MM.1S (cell line): ENCODE results near the gene MARK3.

Source experiments
- DNase-seq: peaks from one replicate; pipeline ENCODE4 v3.0.0-alpha.2; 2015
- H2AFZ ChIP-seq: fragments of 300-600 bp; sonication (generic); 2 replicates; pipeline ENCODE4 v1.6.0; 2016; ENCODE audit warnings: antibody characterized with exemption, low read length
- H3F3A ChIP-seq: fragments of 300-600 bp; sonication (generic); 2 replicates; pipeline ENCODE4 v1.6.1; 2016; ENCODE audit warnings: mild to moderate bottlenecking, antibody characterized with exemption, low read length, moderate library complexity, mixed read lengths; ENCODE audit not compliant: insufficient read depth
- H3K27ac ChIP-seq: fragments of 300-600 bp; sonication (generic); 2 replicates; pipeline ENCODE4 v1.5.1; 2016; ENCODE audit warnings: mild to moderate bottlenecking, low read length
- H3K27me3 ChIP-seq: fragments of 300-600 bp; sonication (generic); replicated peaks from 2 replicates; pipeline ENCODE4 v1.6.0; 2016; ENCODE audit warnings: low read length; ENCODE audit not compliant: insufficient read depth
- H3K36me3 ChIP-seq: fragments of 300-600 bp; sonication (generic); replicated peaks from 2 replicates; pipeline ENCODE4 v1.6.1; 2016; ENCODE audit warnings: mild to moderate bottlenecking, low read length, mixed read lengths; ENCODE audit not compliant: insufficient read depth
- H3K4me1 ChIP-seq: fragments of 300-600 bp; sonication (generic); 2 replicates; pipeline ENCODE4 v1.6.1; 2016; ENCODE audit warnings: low read length, mixed read lengths
- H3K4me2 ChIP-seq: fragments of 300-600 bp; sonication (generic); 2 replicates; pipeline ENCODE4 v1.6.0; 2016; ENCODE audit warnings: low read depth, low read length
- H3K4me3 ChIP-seq: fragments of 300-600 bp; sonication (generic); 2 replicates; pipeline ENCODE4 v1.5.1; 2016; ENCODE audit warnings: low read length, mixed read lengths
- H3K79me2 ChIP-seq: fragments of 300-600 bp; sonication (generic); 2 replicates; pipeline ENCODE4 v1.6.1; 2016; ENCODE audit warnings: mixed run types, low read length, mixed read lengths
- H3K9ac ChIP-seq: fragments of 300-600 bp; sonication (generic); 2 replicates; pipeline ENCODE4 v1.6.1; 2016; ENCODE audit warnings: low read length, mixed read lengths
- H3K9me2 ChIP-seq: fragments of 300-600 bp; sonication (generic); replicated peaks from 2 replicates; pipeline ENCODE4 v1.6.1; 2016; ENCODE audit warnings: mild to moderate bottlenecking, low read length, mixed read lengths; ENCODE audit not compliant: insufficient read depth
- H3K9me3 ChIP-seq: fragments of 300-600 bp; sonication (generic); replicated peaks from 2 replicates; pipeline ENCODE4 v1.6.1; 2016; ENCODE audit warnings: mild to moderate bottlenecking, low read length, mixed read lengths; ENCODE audit not compliant: insufficient read depth
- H4K20me1 ChIP-seq: fragments of 300-600 bp; sonication (generic); 2 replicates; pipeline ENCODE4 v1.6.1; 2016; ENCODE audit warnings: mild to moderate bottlenecking, low read length, moderate library complexity, mixed read lengths; ENCODE audit not compliant: insufficient read depth
- CTCF ChIP-seq: fragments of 300-600 bp; sonication (generic); IDR thresholded peaks from 2 replicates; pipeline ENCODE4 v1.5.1; 2016; ENCODE audit warnings: antibody characterized with exemption, low read length, mixed read lengths
- EZH2 ChIP-seq: fragments of 300-600 bp; sonication (generic); optimal IDR thresholded peaks from 2 replicates; pipeline ENCODE3; 2017; ENCODE audit warnings: low read depth, mild to moderate bottlenecking, antibody characterized with exemption, low read length, mixed read lengths
- EZH2phosphoT487 ChIP-seq: fragments of 300-600 bp; sonication (generic); IDR thresholded peaks from 2 replicates; pipeline ENCODE4 v1.6.1; 2018; ENCODE audit warnings: antibody characterized with exemption, low read length

Gene MARK3

GRCh38 chr14:103528146-103528586 lies 143.0 kb downstream of the MARK3 start:
- no peaks in the 10 kb centered on the region for H3K4me1 ChIP-seq

GRCh38 chr14:103528587-103529382 lies 143.6 kb downstream of the MARK3 start, which contains the start of gene TRMT61A:
TSS of gene TRMT61A (plus strand) at chr14:103529196. CDS start at chr14:103529979, 783 bp downstream.
- peak; percentile 57 for DNase-seq
- H3K4me1 ChIP-seq = no peaks in the 10 kb centered on the region
- no peaks in the 10 kb centered on the region for H3K9me2 ChIP-seq
- TF ChIP-seq EZH2 (no peak), CTCF (no peak), EZH2phosphoT487 (no peak)
- no peaks in the 10 kb centered on the region for H3K36me3 ChIP-seq
- no peaks in the 10 kb centered on the region for H3K9me3 ChIP-seq
- H4K20me1 ChIP-seq = no peaks in the 10 kb centered on the region
- H3K4me3 ChIP-seq = peak within 1 kb of the TSS; percentile 85
- peak within 1 kb of the TSS; percentile 83 for H3K9ac ChIP-seq
- H3K27me3 ChIP-seq = no peaks in the 10 kb centered on the region; the same call in 1 of the 2 replicates
- H3K27ac ChIP-seq = no peak within 1 kb of the TSS
- H3F3A ChIP-seq = no peaks in the 10 kb centered on the region
- H3K4me2 ChIP-seq = peak within 1 kb of the TSS; percentile 83
- peak within 1 kb of the TSS; percentile 70 for H2AFZ ChIP-seq
- peaks cover 31% of the 10 kb centered on the region for H3K79me2 ChIP-seq

More at GRCh38 chr14:103528146-103528586, 143.0 kb downstream of the MARK3 start:
- no peak for TF ChIP-seq CTCF
- TF ChIP-seq EZH2 = no peak
- TF ChIP-seq EZH2phosphoT487 = no peak
- Histone ChIP-seq H3K9me2 (no peaks in the 10 kb centered on the region), H3K27ac (no peak overlapping the region), H3K36me3 (no peaks in the 10 kb centered on the region), H3K9me3 (no peaks in the 10 kb centered on the region), H3K79me2 (peaks cover 31% of the 10 kb centered on the region), H3K9ac (peak overlapping the region; percentile 83; the same call in 1 of the 2 replicates), H2AFZ (peak overlapping the region; percentile 53; the same call in 1 of the 2 replicates), H4K20me1 (no peaks in the 10 kb centered on the region), H3K27me3 (no peaks in the 10 kb centered on the region; the same call in 1 of the 2 replicates), H3K4me3 (peak overlapping the region; percentile 70), H3F3A (no peaks in the 10 kb centered on the region), H3K4me2 (peak overlapping the region; percentile 70)
- no peak for DNase-seq

- no peak for TF ChIP-seq CTCF
- TF ChIP-seq EZH2 = no peak
- no peak for TF ChIP-seq EZH2phosphoT487
- Histone ChIP-seq H3K9ac (peak overlapping the region; percentile 78), H4K20me1 (no peaks in the 10 kb centered on the region), H3K36me3 (no peaks in the 10 kb centered on the region), H3K27me3 (no peaks in the 10 kb centered on the region), H3K79me2 (peaks cover 31% of the 10 kb centered on the region), H3K4me3 (peak overlapping the region; percentile 85), H3K9me2 (no peaks in the 10 kb centered on the region), H3K4me1 (no peaks in the 10 kb centered on the region), H3K9me3 (no peaks in the 10 kb centered on the region), H3K4me2 (peak overlapping the region; percentile 83), H3K27ac (no peak overlapping the region), H3F3A (no peaks in the 10 kb centered on the region), H2AFZ (peak overlapping the region; percentile 70; the same call in 1 of the 2 replicates)
- DNase-seq = no peak
These were observed 144.5 kb downstream of the MARK3 start for GRCh38 chr14:103529383-103530365.
